Measurements from ENCODE around the gene GPX4.
"Not testable (repeated sequence)": the region's sequence is repeated elsewhere in the genome, so short reads cannot be mapped to it uniquely, and the experiment has no call there.

GPX4 gene

GRCh38 chr19:1112268-1113029 is 8.7 kb downstream of the GPX4 start:
- H3K4ac ChIP-seq (ENCODE audit: low read depth, low read length), result no peak overlapping the region

DNA sequence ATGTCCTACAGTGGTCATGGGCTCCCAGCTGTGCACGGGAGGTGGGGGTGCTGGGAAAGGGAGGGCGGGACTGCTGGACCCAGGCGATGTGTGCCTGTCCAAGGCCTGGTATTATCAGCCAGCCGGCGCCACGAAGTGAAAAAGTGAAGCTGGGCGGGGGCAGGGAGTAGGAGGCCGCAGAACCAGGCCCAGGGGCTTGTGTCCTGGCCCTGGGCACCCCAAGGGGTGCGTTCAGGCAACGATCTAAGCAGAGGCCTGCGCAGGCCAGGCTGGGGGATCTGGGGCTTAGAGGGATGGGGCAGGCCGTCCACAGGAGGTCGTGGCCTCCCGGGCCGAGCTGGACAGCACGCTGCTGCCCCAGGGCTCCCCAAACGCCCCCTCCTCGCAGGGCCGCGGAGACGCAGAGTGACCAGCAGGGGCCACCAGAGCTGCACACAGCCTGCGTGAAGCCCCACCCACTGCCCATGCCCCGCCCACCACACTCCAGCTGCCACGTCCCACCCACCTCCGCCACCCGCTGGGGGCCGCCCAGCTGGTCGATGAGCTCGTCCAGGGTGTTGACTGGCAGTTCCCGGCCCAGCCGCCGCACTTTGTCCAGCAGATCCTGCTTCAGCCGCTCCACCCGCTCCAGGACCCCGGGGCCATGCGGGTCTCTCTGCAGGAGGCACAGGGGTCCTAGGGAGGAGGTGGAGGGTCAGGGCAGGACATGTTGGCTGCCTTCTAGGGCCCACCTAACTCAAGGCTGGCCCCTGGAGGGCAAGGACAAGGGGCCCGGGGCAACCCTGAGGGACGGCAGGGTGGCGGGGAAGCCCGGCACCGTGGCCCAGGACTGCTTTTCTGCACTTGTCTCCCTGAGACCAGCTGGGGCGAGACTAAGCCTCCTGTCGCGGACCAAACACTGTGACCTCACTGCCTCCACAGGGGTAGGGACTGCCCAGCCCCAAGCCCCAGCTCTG is 9.5 kb downstream of the GPX4 start:
- peaks cover 6 to 9% of the 10 kb centered on the region in 2 experiments for H3K4me1 ChIP-seq (ENCODE audit: control insufficient read depth in 1 of 2, insufficient read depth in 2 of 2, low read length in 2 of 2)
- H3K79me2 ChIP-seq (ENCODE audit: control insufficient read depth, insufficient read depth, low read length, poor library complexity), result no peaks in the 10 kb centered on the region
- no peak overlapping the region for H2BK5ac ChIP-seq (ENCODE audit: low read depth, low read length, poor library complexity)
- peak overlapping the region; percentile 33 for H4K91ac ChIP-seq (ENCODE audit: low read depth, low read length)
- H3K4ac ChIP-seq (ENCODE audit: low read depth, low read length), result no peak overlapping the region
- H4K8ac ChIP-seq (ENCODE audit: low read depth, low read length), result peak overlapping the region; percentile 63
- no peak overlapping the region for H3K4me3 ChIP-seq (ENCODE audit: low read depth, low read length)
- H3K27ac ChIP-seq (ENCODE audit: low read depth, low read length), result peak overlapping the region; percentile 2
- H3K36me3 ChIP-seq (ENCODE audit: control insufficient read depth in 1 of 2, insufficient read depth in 2 of 2, low read length in 2 of 2), result peaks cover 64 to 68% of the 10 kb centered on the region in 2 experiments
- H3K9me3 ChIP-seq (ENCODE audit: insufficient read depth, low read depth, low read length), result no peaks in the 10 kb centered on the region
- H3K27me3 ChIP-seq (ENCODE audit: insufficient read depth, low read length), result no peaks in the 10 kb centered on the region
- no peak overlapping the region for H2AFZ ChIP-seq (ENCODE audit: insufficient read depth, low read length, poor library complexity)
- peak overlapping the region; percentile 1 for H2BK12ac ChIP-seq (ENCODE audit: low read length)
- no CpG with 5 or more reads among the region's 44 CpGs for WGBS (ENCODE audit: extremely low coverage, insufficient coverage, insufficient read length)
- no peak overlapping the region for H3K4me2 ChIP-seq (ENCODE audit: low read length)
- H2AK5ac ChIP-seq (ENCODE audit: low read length), result peak overlapping the region; percentile 36
- peaks cover 3% of the 10 kb centered on the region for H3K79me1 ChIP-seq (ENCODE audit: low read length)
- DNase-seq, result peak; percentile 95
- H3K18ac ChIP-seq (ENCODE audit: low read length), result peak overlapping the region; percentile 31
- no peak overlapping the region for H2BK120ac ChIP-seq (ENCODE audit: insufficient read depth, low read length, poor library complexity)
- H3K9ac ChIP-seq (ENCODE audit: low read length), result no peak overlapping the region
- no peak overlapping the region for H3K23ac ChIP-seq (ENCODE audit: low read length)
- H4K12ac ChIP-seq (ENCODE audit: low read depth, low read length), result peak overlapping the region; percentile 40
- peak overlapping the region; percentile 33 for H3K14ac ChIP-seq (ENCODE audit: low read length)

More at GRCh38 chr19:1112268-1113029, 8.7 kb downstream of the GPX4 start:
- Histone ChIP-seq H2BK120ac (ENCODE audit: insufficient read depth, low read length, poor library complexity) (no peak overlapping the region), H4K8ac (ENCODE audit: low read depth, low read length) (no peak overlapping the region), H3K36me3 (ENCODE audit: control insufficient read depth in 1 of 2, insufficient read depth in 2 of 2, low read length in 2 of 2) (peaks cover 62 to 67% of the 10 kb centered on the region in 2 experiments), H3K4me2 (ENCODE audit: low read length) (no peak overlapping the region), H3K23ac (ENCODE audit: low read length) (no peak overlapping the region), H3K79me1 (ENCODE audit: low read length) (peaks cover 3% of the 10 kb centered on the region), H4K12ac (ENCODE audit: low read depth, low read length) (peak overlapping the region; percentile 48), H3K4me1 (ENCODE audit: control insufficient read depth in 1 of 2, insufficient read depth in 2 of 2, low read length in 2 of 2) (peaks cover 6 to 9% of the 10 kb centered on the region in 2 experiments), H2BK12ac (ENCODE audit: low read length) (peak overlapping the region; percentile 16), H4K91ac (ENCODE audit: low read depth, low read length) (peak overlapping the region; percentile 33), H3K27me3 (ENCODE audit: insufficient read depth, low read length) (no peaks in the 10 kb centered on the region), H3K9me3 (ENCODE audit: insufficient read depth, low read depth, low read length) (no peaks in the 10 kb centered on the region), H3K4me3 (ENCODE audit: low read depth, low read length) (no peak overlapping the region), H3K14ac (ENCODE audit: low read length) (no peak overlapping the region), H2BK5ac (ENCODE audit: low read depth, low read length, poor library complexity) (no peak overlapping the region), H2AFZ (ENCODE audit: insufficient read depth, low read length, poor library complexity) (no peak overlapping the region), H3K27ac (ENCODE audit: low read depth, low read length) (no peak overlapping the region), H2AK5ac (ENCODE audit: low read length) (peak overlapping the region; percentile 36), H3K18ac (ENCODE audit: low read length) (peak overlapping the region; percentile 53), H3K79me2 (ENCODE audit: control insufficient read depth, insufficient read depth, low read length, poor library complexity) (no peaks in the 10 kb centered on the region), H3K9ac (ENCODE audit: low read length) (no peak overlapping the region)
- DNase-seq, result peak; percentile 87 to 88
- WGBS (ENCODE audit: extremely low coverage, insufficient coverage, insufficient read length), result no CpG with 5 or more reads among the region's 71 CpGs

GRCh38 chr19:1113986-1114483 is 10.2 kb downstream of the GPX4 start:
- Histone ChIP-seq H2AK5ac (ENCODE audit: low read length) (no peak overlapping the region), H3K9me3 (ENCODE audit: insufficient read depth, low read depth, low read length) (no peaks in the 10 kb centered on the region), H3K79me2 (ENCODE audit: control insufficient read depth, insufficient read depth, low read length, poor library complexity) (no peaks in the 10 kb centered on the region), H3K9ac (ENCODE audit: low read length) (no peak overlapping the region), H4K91ac (ENCODE audit: low read depth, low read length) (peak overlapping the region; percentile 33), H3K79me1 (ENCODE audit: low read length) (peaks cover 3% of the 10 kb centered on the region), H3K27me3 (ENCODE audit: insufficient read depth, low read length) (no peaks in the 10 kb centered on the region), H3K4me1 (ENCODE audit: control insufficient read depth in 1 of 2, insufficient read depth in 2 of 2, low read length in 2 of 2) (peaks cover 6 to 9% of the 10 kb centered on the region in 2 experiments), H2BK12ac (ENCODE audit: low read length) (peak overlapping the region; percentile 1), H4K12ac (ENCODE audit: low read depth, low read length) (peak overlapping the region; percentile 9), H3K4me3 (ENCODE audit: low read depth, low read length) (no peak overlapping the region), H3K4ac (ENCODE audit: low read depth, low read length) (no peak overlapping the region), H2AFZ (ENCODE audit: insufficient read depth, low read length, poor library complexity) (no peak overlapping the region), H2BK5ac (ENCODE audit: low read depth, low read length, poor library complexity) (no peak overlapping the region), H3K36me3 (ENCODE audit: control insufficient read depth in 1 of 2, insufficient read depth in 2 of 2, low read length in 2 of 2) (peaks cover 65 to 69% of the 10 kb centered on the region in 2 experiments), H3K4me2 (ENCODE audit: low read length) (no peak overlapping the region), H3K27ac (ENCODE audit: low read depth, low read length) (no peak overlapping the region), H3K23ac (ENCODE audit: low read length) (no peak overlapping the region), H3K14ac (ENCODE audit: low read length) (peak overlapping the region; percentile 33), H3K18ac (ENCODE audit: low read length) (no peak overlapping the region), H4K8ac (ENCODE audit: low read depth, low read length) (peak overlapping the region; percentile 63), H2BK120ac (ENCODE audit: insufficient read depth, low read length, poor library complexity) (no peak overlapping the region)
- WGBS (ENCODE audit: extremely low coverage, insufficient coverage, insufficient read length), result no CpG with 5 or more reads among the region's 25 CpGs
- peak; percentile 79 to 85 for DNase-seq

- H4K91ac ChIP-seq (ENCODE audit: low read depth, low read length); H4K12ac ChIP-seq (ENCODE audit: low read depth, low read length); H3K14ac ChIP-seq (ENCODE audit: low read length); H3K79me2 ChIP-seq (ENCODE audit: control insufficient read depth, insufficient read depth, low read length, poor library complexity); H3K18ac ChIP-seq (ENCODE audit: low read length); H4K8ac ChIP-seq (ENCODE audit: low read depth, low read length); H2BK5ac ChIP-seq (ENCODE audit: low read depth, low read length, poor library complexity); H2AK5ac ChIP-seq (ENCODE audit: low read length); H2BK12ac ChIP-seq (ENCODE audit: low read length); H2AFZ ChIP-seq (ENCODE audit: insufficient read depth, low read length, poor library complexity); H3K4me2 ChIP-seq (ENCODE audit: low read length); H3K9me3 ChIP-seq (ENCODE audit: insufficient read depth, low read depth, low read length); H3K9ac ChIP-seq (ENCODE audit: low read length); H3K4me3 ChIP-seq (ENCODE audit: low read depth, low read length); H3K23ac ChIP-seq (ENCODE audit: low read length); H2BK120ac ChIP-seq (ENCODE audit: insufficient read depth, low read length, poor library complexity); H3K4ac ChIP-seq (ENCODE audit: low read depth, low read length); H3K79me1 ChIP-seq (ENCODE audit: low read length); H3K27me3 ChIP-seq (ENCODE audit: insufficient read depth, low read length); H3K4me1 ChIP-seq (ENCODE audit: control insufficient read depth in 1 of 2, insufficient read depth in 2 of 2, low read length in 2 of 2); DNase-seq; H3K27ac ChIP-seq (ENCODE audit: low read depth, low read length): not testable (repeated sequence)
- WGBS (ENCODE audit: extremely low coverage, insufficient coverage, insufficient read length), result no CpG with 5 or more reads among the region's 9 CpGs
- peaks cover 67 to 71% of the 10 kb centered on the region in 2 experiments for H3K36me3 ChIP-seq (ENCODE audit: control insufficient read depth in 1 of 2, insufficient read depth in 2 of 2, low read length in 2 of 2)
Observed at GRCh38 chr19:1114728-1115127, 10.9 kb downstream of the GPX4 start.
